PC-9 (cell line): ENCODE measurements around the gene ABCB6. TPM values are rescaled to one million over a fixed set of nuclear protein-coding genes. Genes with fewer than 3 reads are reported as not detected.

Source experiments
- BruUV-seq: library from RNA; stranded (reverse); fragments of 400-500 nt; replicated peaks from 2 replicates; lab custom pipeline; 2021; lab: Mats Ljungman, UMichigan
- CTCF ChIA-PET: fragments of 300-600 bp; sonication (Branson Sonifier 250); formaldehyde crosslinking; loops from one replicate; lab custom pipeline; 2022; ENCODE audit warnings: antibody characterized with exemption; lab: Charles Lee
- POLR2A ChIA-PET: fragments of 300-600 bp; sonication (Branson Sonifier 250); formaldehyde crosslinking; loops from one replicate; lab custom pipeline; 2022; ENCODE audit warnings: antibody characterized with exemption; ENCODE audit not compliant: unreplicated experiment; lab: Charles Lee
- DNase-seq, 2 experiments: peaks; one replicate each; pipeline versions ENCODE4 v3.0.0 to v3.0.0-alpha.2; 2015 to 2022; ENCODE audit warnings: mixed read lengths in 1 of 2
- H2AFZ ChIP-seq: fragments of 200-600 bp; sonication (generic); 2 replicates; pipeline ENCODE4 v1.8.1; 2017; ENCODE audit warnings: antibody characterized with exemption
- H3F3A ChIP-seq: fragments of 200-600 bp; sonication (generic); 2 replicates; pipeline ENCODE4 v1.8.1; 2017; ENCODE audit warnings: antibody characterized with exemption, mild to moderate bottlenecking, low read depth; ENCODE audit not compliant: insufficient read depth
- H3K27ac ChIP-seq: fragments of 200-600 bp; sonication (generic); 2 replicates; pipeline ENCODE4 v1.6.1; 2016; ENCODE audit warnings: mixed run types
- H3K27me3 ChIP-seq: fragments of 200-600 bp; sonication (generic); 2 replicates; pipeline ENCODE4 v1.6.1; 2016; ENCODE audit warnings: low read depth, mixed run types; ENCODE audit not compliant: insufficient read depth
- H3K36me3 ChIP-seq: fragments of 200-600 bp; sonication (generic); 2 replicates; pipeline ENCODE4 v1.6.1; 2016; ENCODE audit warnings: low read depth, mixed run types
- H3K4me1 ChIP-seq: fragments of 200-600 bp; sonication (generic); replicated peaks from 2 replicates; pipeline ENCODE4 v1.6.1; 2016; ENCODE audit warnings: mixed run types; ENCODE audit not compliant: insufficient read depth
- H3K4me2 ChIP-seq: fragments of 200-600 bp; sonication (generic); 2 replicates; pipeline ENCODE4 v1.6.1; 2017; ENCODE audit warnings: mixed run types
- H3K4me3 ChIP-seq: fragments of 200-600 bp; sonication (generic); 2 replicates; pipeline ENCODE4 v1.6.1; 2016; ENCODE audit warnings: mixed run types
- H3K79me2 ChIP-seq: fragments of 200-600 bp; sonication (generic); 2 replicates; pipeline ENCODE4 v1.6.1; 2017; ENCODE audit warnings: low read depth, mixed run types
- H3K9me2 ChIP-seq: fragments of 200-600 bp; sonication (generic); 2 replicates; pipeline ENCODE4 v1.8.1; 2017; ENCODE audit warnings: mild to moderate bottlenecking; ENCODE audit not compliant: insufficient read depth
- H3K9me3 ChIP-seq: fragments of 200-600 bp; sonication (generic); 2 replicates; pipeline ENCODE4 v1.8.1; 2016; ENCODE audit warnings: low read depth; ENCODE audit not compliant: insufficient read depth
- H4K20me1 ChIP-seq: fragments of 200-600 bp; sonication (generic); 2 replicates; pipeline ENCODE4 v1.8.1; 2017; ENCODE audit not compliant: insufficient read depth
- CTCF ChIP-seq: fragments of 200-600 bp; sonication (generic); conservative IDR thresholded peaks from 2 replicates; pipeline ENCODE4 v1.6.1; 2017; ENCODE audit warnings: mixed run types, antibody characterized with exemption, mild to moderate bottlenecking, moderate library complexity
- EZH2 ChIP-seq: fragments of 200-600 bp; sonication (generic); IDR thresholded peaks from 2 replicates; pipeline ENCODE4 v1.8.0; 2017; ENCODE audit warnings: antibody characterized with exemption, low read depth
- intact Hi-C: fragments of 100-400 bp; cut with micrococcal nuclease; formaldehyde crosslinking; loops from one replicate; pipeline ENCODE4 v1.10.0; 2022; ENCODE audit not compliant: unreplicated experiment
- total RNA-seq: library from RNA; stranded (reverse); gene quantifications from 2 replicates; pipeline ENCODE4 v1.2.3, GENCODE V29; 2021

Gene ABCB6
- total RNA-seq, 1 experiment from 2014 or later: 41.4 TPM

DNA sequence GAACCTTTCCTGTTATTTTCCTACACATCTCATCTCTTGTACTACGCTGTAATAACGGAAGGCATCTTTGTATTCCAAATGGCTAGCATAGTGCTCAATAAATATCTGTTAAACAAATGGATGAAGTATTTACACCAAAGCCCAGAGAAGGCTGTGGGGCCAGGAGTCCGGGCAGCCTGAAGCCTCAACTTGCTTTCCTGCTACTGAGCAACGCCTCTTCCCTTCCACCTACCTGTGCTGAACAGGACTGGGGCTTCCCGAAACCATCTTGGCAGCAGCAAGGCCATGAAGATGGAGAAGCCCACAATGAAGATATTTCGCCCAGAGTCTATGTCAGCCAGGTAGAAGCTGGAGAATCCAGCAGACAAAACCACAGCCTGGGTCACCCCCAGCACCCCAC, 55.6 kb downstream of the ABCB6 start:
- H3K9me2 ChIP-seq: no peaks in the 10 kb centered on the region

DNA sequence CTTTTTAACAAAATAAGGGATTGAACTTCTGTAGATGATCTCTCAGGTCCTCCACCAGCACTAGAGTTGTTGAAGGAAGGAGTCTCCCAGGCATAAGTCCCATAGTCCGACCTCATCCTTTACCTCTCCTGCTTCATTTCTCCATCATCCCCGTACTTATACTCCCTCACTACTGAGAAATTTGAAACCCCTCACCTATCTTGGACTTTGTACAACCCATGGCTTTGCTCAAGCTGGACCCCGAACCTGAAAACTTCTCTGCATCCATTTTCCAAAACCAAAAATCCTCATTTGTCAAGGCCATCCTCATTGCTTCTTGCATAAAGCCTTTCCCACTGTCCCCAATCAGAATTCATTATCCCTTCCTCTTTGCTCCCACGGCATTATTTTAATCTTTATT, 57.7 kb downstream of the ABCB6 start:
- no TSS peak for BruUV-seq

More for the DNA sequence above, 55.6 kb downstream of the ABCB6 start:
- ChIA-PET POLR2A (no interaction called here), CTCF (no interaction called here)
- Histone ChIP-seq H3K27me3 (no peaks in the 10 kb centered on the region), H3K36me3 (no peaks in the 10 kb centered on the region), H3F3A (no peaks in the 10 kb centered on the region), H3K79me2 (no peaks in the 10 kb centered on the region), H3K4me1 (0 out of 2 replicates have a peak, but pooled peaks cover 8% of the 10 kb centered on the region), H3K9me3 (no peaks in the 10 kb centered on the region), H2AFZ (no peak overlapping the region), H3K4me3 (no peak overlapping the region), H3K4me2 (no peak overlapping the region), H3K27ac (no peak overlapping the region), H4K20me1 (no peaks in the 10 kb centered on the region)
- TF ChIP-seq EZH2: no peak
- TF ChIP-seq CTCF: no peak
- no TSS peak for BruUV-seq
- DNase-seq: no peak
- intact Hi-C loops: loop anchor here (5.0 kb wide), 1 partner anchor 524 kb away; no protein-coding TSS in a partner anchor

More for the DNA sequence above, 57.7 kb downstream of the ABCB6 start:
- H3K4me1 ChIP-seq: 0 out of 2 replicates have a peak, but pooled peaks cover 8% of the 10 kb centered on the region
- no peaks in the 10 kb centered on the region for H3K27me3 ChIP-seq
- no peaks in the 10 kb centered on the region for H3K9me2 ChIP-seq
- no peak overlapping the region for H3K27ac ChIP-seq
- no peak for DNase-seq
- H2AFZ ChIP-seq: peak overlapping the region; percentile 87
- H3F3A ChIP-seq: peaks cover 9% of the 10 kb centered on the region; the same call in 1 of the 2 replicates
- TF ChIP-seq EZH2 (no peak), CTCF (no peak)
- no peaks in the 10 kb centered on the region for H4K20me1 ChIP-seq
- H3K79me2 ChIP-seq: no peaks in the 10 kb centered on the region
- no peaks in the 10 kb centered on the region for H3K9me3 ChIP-seq
- ChIA-PET CTCF (interaction anchor here (0.6 kb wide), 1 partner anchor 369 kb away, joined by 7 read pairs; no protein-coding TSS in a partner anchor), POLR2A (no interaction called here)
- intact Hi-C loops: loop anchor here (2.0 to 5.0 kb wide), 3 partner anchors 58 to 526 kb away; partner anchors contain the start of gene ABCB6
- peak overlapping the region; percentile 72 for H3K4me3 ChIP-seq
- peak overlapping the region; percentile 83 for H3K4me2 ChIP-seq
- no peaks in the 10 kb centered on the region for H3K36me3 ChIP-seq
